GM12891 (cell line): Measurements from ENCODE around the gene JOSD1. TPM values are rescaled to one million over a fixed set of nuclear protein-coding genes. Genes with fewer than 3 reads are reported as not detected.
A peak's percentile ranks its signal among the peaks of the same experiment; 100 is the strongest.

ENCODE experiments used
- DNase-seq: peaks from one replicate; pipeline ENCODE4 v3.0.0; 2011; ENCODE audit warnings: low spot score; ENCODE audit not compliant: insufficient read length
- FAIRE-seq: peaks from 2 replicates; lab custom pipeline; 2011; peaks lifted over from hg19 to GRCh38; lab: Jason Lieb, UNC
- PAX5 ChIP-seq: IDR thresholded peaks from 2 replicates; pipeline ENCODE4 v1.6.1; 2011; ENCODE audit warnings: low read length, moderate library complexity, mild to moderate bottlenecking; ENCODE audit not compliant: insufficient read depth, severe bottlenecking
- POLR2A ChIP-seq: IDR thresholded peaks from 2 replicates; pipeline ENCODE4 v1.6.1; 2011; ENCODE audit warnings: low read depth, low read length, control low read depth
- POLR2AphosphoS5 ChIP-seq: IDR thresholded peaks from 2 replicates; pipeline ENCODE4 v1.6.1; 2011; ENCODE audit warnings: low read depth, low read length, control low read depth
- POU2F2 ChIP-seq: IDR thresholded peaks from 2 replicates; pipeline ENCODE4 v1.6.1; 2011; ENCODE audit warnings: low read depth, mild to moderate bottlenecking, control low read depth, low read length, moderate library complexity
- SPI1 ChIP-seq: IDR thresholded peaks from 2 replicates; pipeline ENCODE4 v1.6.1; 2011; ENCODE audit warnings: low read depth, low read length, control low read depth
- TAF1 ChIP-seq: IDR thresholded peaks from 2 replicates; pipeline ENCODE4 v1.6.1; 2011; ENCODE audit warnings: low read depth, low read length, control low read depth
- polyA plus RNA-seq: library from polyadenylated mRNA; unstranded; fragments of >200 nt; gene quantifications from one replicate; pipeline ENCODE4 v1.2.1, GENCODE V29; 2012; ENCODE audit warnings: low read depth, missing spikeins, inconsistent platforms; ENCODE audit not compliant: missing spikeins

JOSD1 gene
- polyA plus RNA-seq, result 30.2 TPM

DNA sequence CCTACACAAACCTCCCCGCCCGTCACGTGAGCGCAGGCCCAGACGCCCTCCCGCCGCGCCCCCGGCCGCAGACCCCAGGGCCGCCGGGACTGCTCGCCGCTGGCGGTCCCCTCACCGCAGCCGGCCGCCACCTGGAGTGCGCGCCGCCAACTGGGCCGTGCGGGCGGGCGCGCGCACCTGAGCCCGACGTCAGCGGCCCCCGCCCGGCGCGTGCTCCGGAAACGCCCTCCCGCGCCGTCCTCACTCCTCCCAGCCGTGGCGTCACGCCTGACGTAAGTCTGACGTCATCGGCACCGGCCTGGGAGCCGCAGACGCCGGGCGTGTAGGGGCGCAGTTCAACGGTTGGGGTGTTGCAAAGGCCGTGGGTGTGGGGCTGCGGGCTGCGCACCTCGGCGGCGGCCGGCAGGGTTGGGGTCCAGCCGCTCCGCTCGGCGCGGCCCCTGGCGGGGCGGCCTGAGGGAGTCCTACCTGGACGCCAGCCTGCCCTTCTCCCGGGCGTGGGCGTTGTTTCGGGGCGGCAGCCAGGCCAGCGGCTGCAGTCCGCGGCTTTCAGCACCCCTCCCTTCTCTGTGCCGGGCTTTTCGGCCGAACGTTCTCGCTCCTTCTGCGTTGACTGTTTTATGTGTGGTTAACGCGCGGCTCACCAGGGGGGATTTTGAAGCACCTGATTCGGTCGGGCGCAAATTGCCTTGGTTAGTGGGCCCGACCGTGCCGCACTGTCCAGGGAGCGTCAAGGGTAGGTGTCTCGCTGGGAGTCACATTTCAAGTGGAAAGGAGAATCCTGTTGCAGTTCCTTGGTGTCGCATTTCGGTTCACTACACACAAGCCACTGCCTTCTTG lies at the start of gene JOSD1:
Gene JOSD1 (minus strand): TSS at position 155 of the 840 bp plus-strand sequence. CDS start 956 bp downstream, outside the sequence.
- DNase-seq (peak; percentile 89), FAIRE-seq (peak; percentile 99)
- TF ChIP-seq PAX5 (no peak), POU2F2 (peak; percentile 36; the same call in 1 of the 2 replicates), TAF1 (no peak; the same call in 1 of the 2 replicates), POLR2A (peak; percentile 63), POLR2AphosphoS5 (peak; percentile 77; the same call in 1 of the 2 replicates), SPI1 (no peak)

DNA sequence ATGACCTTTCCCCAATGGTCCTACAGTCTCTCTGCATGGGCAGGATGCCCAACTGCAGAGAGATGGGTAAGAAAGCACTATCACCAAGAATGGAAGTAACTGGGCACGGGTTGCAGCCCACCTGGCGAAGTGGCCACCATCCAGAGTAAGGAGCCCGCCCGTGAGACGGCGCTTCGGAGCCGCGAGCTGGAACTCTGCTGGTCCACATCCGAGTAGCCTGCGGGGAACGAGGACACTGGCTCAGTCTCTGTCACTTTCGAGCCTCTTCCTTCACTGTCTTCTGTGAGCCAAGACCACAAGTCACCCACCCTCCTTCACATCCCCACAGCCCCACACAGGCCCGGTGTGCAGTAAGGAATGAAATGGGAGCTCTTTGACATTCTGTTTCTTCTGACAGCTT lies 49.4 kb upstream of the JOSD1 start:
- no peak for DNase-seq
- TF ChIP-seq POLR2A, result no peak
- FAIRE-seq, result no peak

DNA sequence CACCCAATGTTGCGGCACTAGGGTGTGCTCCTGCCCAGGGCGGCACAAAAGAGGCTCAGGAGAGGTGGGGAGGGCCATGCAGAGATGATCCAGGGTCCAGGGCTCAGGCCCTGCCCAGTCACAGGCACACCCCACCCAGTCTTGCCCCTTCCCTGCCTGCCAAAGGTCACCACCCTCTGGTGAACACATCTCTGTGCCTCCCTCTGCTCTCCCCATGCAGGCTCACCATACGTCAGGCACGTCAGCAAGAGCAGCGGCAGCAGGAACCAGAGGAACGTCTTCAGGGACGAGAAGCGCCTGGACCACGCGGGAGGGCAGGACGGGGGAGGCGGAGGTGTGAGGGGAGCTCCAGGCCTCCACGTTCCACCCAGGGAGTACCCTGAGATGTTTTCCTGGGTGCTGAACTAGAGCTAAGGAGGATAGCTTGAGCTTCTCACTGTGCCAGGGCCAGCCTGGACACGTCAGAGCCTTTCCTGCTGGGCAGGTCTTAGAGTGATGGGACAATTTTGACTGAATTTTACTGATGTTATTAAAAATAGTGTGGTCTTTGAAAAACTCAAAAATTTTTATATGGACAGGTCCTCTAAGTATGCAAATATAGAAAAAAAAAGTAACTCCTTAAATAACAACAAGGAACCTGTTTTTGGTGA lies 47.9 kb upstream of the JOSD1 start:
- no peak for TF ChIP-seq POLR2A
- no peak for TF ChIP-seq POU2F2
- TF ChIP-seq TAF1, result no peak
- no peak for TF ChIP-seq SPI1
- no peak for TF ChIP-seq POLR2AphosphoS5
- no peak for TF ChIP-seq PAX5
- DNase-seq (no peak), FAIRE-seq (no peak)

DNA sequence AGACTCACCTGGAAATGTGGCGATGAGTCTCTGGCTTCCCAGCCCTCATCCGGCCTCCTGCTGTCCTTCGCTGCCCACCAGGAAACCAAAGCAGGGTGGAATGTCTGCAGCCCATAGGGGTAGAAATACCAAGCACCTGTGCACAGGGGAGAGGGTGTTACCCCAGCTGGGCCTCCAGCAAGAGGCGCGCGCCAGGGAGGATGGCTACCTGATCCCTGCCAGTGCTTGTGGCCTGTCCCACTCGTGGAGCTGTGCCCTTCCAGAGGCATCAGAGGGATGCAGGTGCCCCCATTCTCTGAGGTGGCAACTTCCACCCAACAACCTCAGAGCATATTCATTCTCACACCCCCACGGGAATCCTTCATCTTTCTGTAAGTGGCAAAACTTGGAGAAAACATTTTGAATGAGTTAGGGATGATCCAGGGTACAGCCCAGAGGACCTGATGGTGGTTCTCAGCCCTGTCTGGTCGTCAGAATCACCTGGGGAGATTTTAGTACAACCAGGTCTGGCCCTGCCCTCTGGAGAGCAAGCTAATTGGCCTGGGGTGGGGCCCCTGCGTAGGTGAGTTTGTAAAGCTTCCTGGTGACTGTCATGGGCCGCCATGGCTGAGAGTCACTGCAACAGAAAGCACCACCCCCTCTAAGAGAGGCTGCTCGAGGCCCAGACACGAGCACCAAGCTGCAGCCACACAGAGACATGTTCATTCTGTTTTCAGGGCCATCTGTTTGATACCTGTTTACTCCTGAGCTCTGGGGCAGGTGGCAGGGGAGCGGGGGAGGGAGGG lies 45.1 kb upstream of the JOSD1 start:
- no peak for FAIRE-seq
- no peak for TF ChIP-seq TAF1
- TF ChIP-seq POU2F2, result no peak
- no peak for TF ChIP-seq SPI1
- no peak for TF ChIP-seq POLR2AphosphoS5
- no peak; the same call in 1 of the 2 replicates for TF ChIP-seq POLR2A
- no peak for TF ChIP-seq PAX5
- no peak for DNase-seq

DNA sequence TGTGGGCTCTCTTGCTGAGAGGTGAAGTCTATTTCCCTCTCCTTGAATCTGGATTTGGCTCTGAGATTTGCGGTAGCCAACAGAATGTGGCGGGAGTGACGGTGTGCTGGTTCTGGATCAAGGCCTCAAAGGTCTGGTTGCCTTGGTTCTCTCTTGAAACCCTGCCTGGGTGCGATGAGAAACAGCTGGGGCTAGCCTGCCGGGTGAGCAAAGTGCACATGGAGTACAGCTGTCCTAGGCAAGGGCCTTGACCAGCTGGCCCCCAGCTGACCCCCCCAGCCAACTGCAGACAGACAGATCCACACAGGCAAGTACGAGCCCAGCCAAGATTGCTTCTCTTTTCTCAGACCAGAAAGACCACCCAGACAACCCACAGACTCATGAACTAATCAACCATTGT lies 44.2 kb upstream of the JOSD1 start:
- TF ChIP-seq TAF1 (no peak), SPI1 (no peak), POU2F2 (no peak), POLR2A (no peak; the same call in 1 of the 2 replicates)
- no peak for FAIRE-seq
- no peak for DNase-seq

DNA sequence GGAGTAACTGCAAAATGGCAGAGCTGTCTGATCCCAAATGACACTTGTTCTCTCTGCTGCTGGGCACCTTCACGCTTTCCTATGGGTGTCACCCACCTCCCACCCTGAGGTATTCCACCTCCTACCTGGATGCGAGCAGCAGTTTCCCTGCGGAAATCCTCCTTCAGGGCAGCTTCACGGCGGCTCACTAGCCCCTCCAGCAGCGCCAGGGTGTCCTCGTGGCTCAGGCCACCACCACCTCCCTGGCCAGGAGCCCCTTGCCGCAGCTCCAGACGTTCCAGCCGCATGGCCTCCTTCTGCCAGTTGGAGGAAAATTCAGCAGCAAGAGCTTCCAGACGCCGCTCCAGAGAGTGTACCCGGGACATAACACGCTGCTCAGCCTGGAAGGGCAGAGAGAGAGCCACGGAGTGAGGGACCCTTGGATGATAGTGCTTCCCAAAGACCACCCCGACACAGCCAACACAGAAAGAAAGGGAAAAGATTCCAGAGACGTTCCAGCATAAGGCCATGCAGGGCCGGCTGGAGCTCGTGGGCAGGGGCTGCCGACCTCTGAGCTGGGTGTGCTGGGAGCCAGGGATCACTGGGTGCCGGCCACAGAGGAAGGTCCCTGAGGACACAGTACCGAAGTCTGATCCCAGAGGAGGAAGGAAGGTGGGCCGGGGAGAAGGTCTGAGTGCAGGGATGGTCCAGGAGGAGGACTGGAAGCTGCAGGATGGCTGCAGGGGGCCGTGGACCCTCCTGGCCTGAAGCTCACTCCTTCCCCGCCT lies 41.6 kb upstream of the JOSD1 start:
- no peak for DNase-seq
- no peak for FAIRE-seq
- peak; percentile 74 for TF ChIP-seq POLR2AphosphoS5
- no peak for TF ChIP-seq PAX5
- peak; percentile 33; the same call in 1 of the 2 replicates for TF ChIP-seq POLR2A

DNA sequence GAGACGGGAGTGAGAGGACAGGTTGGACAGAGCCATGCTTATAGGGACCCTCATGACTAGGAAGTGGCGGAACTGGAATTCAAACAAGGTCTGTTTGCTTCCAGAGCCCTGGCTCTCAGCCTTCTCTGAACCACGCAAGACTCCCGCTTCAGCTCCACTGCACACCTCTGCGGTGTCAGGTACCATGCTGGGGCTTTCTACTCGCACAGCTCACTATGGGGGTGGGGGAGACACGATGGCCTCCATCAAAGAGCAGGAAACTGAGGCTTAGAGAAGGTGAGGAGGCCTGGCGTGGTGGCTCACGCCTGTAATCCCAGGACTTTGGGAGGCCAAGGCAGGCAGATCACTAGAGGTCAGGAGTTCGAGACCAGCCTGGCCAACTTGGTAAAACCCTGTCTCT lies 40.8 kb upstream of the JOSD1 start:
- TF ChIP-seq POU2F2, result no peak
- 0 out of 2 replicates have a peak, but pooled peaks have one; percentile 7 for TF ChIP-seq POLR2AphosphoS5
- no peak for TF ChIP-seq TAF1
- FAIRE-seq (no peak), DNase-seq (no peak)

DNA sequence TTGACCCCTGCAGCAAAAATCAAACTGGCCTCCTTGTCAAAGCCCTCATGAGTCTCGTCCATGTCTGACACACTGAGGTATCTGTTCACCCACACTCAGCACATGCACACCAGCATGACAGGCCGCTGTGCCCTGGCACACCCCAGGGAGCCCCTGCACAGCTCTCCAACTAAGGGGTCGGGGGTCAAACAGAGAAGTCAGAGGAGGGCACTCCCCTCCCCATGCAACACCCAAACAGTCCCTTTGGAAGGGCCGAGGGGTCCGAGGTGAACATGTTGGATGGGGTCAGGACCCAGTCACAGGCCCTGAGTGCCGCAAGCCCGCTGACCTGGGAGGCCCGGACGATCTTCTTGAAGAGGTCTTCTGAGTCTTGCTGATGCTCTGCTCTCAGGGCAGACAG lies 40.4 kb upstream of the JOSD1 start:
- TF ChIP-seq POU2F2 (peak; percentile 43; the same call in 1 of the 2 replicates), POLR2A (no peak), SPI1 (no peak), TAF1 (no peak), PAX5 (no peak)
- DNase-seq (no peak), FAIRE-seq (no peak)

DNA sequence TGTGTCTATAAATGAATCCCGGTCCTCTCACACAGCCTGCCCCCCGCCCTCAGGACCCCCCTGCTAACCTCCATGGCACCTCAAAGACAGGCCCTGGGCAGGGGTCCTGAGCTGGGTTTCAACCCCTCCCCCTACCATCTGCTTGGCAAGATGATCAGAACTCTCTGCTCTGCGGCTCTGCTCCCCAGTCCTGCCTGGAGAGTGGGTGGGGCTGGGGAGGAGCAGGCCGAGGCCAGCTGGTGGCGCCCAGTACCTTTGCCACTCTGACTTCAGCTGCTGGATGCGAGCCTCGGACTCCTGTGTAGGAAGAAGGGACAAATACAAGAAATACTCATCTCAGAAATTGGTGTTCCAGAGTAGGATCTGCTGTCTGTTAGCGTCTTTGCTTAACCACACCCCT lies 40.0 kb upstream of the JOSD1 start:
- TF ChIP-seq TAF1 (no peak), SPI1 (no peak), PAX5 (no peak), POU2F2 (no peak), POLR2AphosphoS5 (no peak), POLR2A (no peak)
- FAIRE-seq (no peak), DNase-seq (no peak)
